NCI-H82 treated with DMSO at 0.1 percent for 48 hours (cell line): Measurements from ENCODE around the gene CLIC6.
"Not testable (repeated sequence)": the region's sequence is repeated elsewhere in the genome, so short reads cannot be mapped to it uniquely, and the experiment has no call there.

Source experiments
- DNase-seq: peaks from one replicate; lab custom pipeline; 2025; ENCODE audit not compliant: unreplicated experiment; lab: John Stamatoyannopoulos, UW

CLIC6 gene

DNA sequence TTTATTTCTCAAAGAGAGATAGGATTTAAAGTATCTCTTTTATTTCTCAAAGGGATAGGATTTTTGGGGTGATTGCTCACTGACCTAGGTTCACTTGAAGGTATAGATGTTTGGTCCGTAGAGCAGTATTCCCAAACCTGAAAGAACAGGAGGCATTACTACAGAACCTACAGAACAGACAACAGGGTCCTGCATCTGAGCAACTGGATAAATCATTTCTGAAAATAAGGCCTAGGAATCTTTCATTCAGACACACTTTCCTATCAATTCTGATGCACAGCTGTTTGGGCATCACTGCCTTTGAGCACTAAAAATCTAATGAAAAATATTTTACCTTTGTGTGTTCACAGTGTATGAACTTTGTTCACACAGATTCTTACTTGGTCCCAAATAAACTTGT is 17.2 kb upstream of the CLIC6 start:
- no peak for DNase-seq

- no peak for DNase-seq
These were observed 15.3 kb upstream of the CLIC6 start for GRCh38 chr21:34653522-34653921.

DNA sequence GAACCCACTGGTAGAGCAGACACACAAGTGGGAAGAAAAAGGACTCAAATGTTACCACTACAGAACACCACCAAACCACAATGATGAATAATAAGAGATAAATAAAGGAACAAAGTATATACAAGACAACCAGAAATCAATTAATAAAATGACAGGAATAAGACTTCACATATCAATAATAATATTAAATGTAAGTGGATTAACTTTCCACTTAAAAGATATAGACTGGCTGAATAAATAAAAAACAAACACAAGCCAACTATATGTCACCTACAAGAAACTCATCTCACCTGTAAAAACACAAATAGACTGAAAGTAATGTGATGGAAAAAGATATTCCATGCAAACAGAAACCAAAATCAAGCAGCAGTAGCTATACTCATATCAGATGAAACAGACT is 6.9 kb upstream of the CLIC6 start:
- DNase-seq = no peak

DNA sequence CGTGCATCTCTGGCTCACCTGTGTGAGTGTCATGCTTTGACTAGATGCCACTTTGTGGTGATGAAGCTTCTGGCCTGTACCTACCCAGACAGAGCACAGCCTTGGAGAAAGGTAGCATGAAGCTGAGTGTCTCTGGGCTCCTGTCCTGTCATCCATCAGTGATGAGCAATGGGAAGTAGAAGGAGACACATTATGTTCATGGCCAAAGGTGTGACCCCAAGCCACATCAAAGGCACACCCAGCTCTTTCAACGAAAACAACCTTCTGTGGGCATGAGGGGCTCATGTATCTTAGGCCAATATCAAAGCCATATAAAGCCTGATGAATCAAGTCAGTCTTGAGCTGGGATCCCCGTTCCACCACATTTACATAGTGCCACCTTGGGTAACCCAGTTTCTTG is 1.0 kb upstream of the CLIC6 start:
- no peak for DNase-seq

DNA sequence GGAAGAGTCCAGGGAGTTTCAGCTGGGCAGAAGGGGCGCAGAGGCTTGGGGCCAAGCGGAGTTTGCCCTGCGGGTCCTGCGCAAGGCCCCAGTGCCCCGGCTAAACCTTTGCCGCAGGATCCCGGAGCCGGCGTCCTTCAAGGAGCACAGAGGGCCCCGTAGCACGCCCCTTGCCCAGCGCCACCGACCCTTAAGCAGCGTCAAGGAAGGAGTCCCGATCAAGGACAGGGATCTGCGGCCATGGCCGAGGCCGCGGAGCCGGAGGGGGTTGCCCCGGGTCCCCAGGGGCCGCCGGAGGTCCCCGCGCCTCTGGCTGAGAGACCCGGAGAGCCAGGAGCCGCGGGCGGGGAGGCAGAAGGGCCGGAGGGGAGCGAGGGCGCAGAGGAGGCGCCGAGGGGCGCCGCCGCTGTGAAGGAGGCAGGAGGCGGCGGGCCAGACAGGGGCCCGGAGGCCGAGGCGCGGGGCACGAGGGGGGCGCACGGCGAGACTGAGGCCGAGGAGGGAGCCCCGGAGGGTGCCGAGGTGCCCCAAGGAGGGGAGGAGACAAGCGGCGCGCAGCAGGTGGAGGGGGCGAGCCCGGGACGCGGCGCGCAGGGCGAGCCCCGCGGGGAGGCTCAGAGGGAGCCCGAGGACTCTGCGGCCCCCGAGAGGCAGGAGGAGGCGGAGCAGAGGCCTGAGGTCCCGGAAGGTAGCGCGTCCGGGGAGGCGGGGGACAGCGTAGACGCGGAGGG is 520 bp downstream of the CLIC6 start:
- DNase-seq = no peak

DNA sequence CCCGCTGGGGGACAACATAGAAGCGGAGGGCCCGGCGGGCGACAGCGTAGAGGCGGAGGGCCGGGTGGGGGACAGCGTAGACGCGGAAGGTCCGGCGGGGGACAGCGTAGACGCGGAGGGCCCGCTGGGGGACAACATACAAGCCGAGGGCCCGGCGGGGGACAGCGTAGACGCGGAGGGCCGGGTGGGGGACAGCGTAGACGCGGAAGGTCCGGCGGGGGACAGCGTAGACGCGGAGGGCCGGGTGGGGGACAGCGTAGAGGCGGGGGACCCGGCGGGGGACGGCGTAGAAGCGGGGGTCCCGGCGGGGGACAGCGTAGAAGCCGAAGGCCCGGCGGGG is 1.1 kb downstream of the CLIC6 start:
- not testable (repeated sequence) for DNase-seq

DNA sequence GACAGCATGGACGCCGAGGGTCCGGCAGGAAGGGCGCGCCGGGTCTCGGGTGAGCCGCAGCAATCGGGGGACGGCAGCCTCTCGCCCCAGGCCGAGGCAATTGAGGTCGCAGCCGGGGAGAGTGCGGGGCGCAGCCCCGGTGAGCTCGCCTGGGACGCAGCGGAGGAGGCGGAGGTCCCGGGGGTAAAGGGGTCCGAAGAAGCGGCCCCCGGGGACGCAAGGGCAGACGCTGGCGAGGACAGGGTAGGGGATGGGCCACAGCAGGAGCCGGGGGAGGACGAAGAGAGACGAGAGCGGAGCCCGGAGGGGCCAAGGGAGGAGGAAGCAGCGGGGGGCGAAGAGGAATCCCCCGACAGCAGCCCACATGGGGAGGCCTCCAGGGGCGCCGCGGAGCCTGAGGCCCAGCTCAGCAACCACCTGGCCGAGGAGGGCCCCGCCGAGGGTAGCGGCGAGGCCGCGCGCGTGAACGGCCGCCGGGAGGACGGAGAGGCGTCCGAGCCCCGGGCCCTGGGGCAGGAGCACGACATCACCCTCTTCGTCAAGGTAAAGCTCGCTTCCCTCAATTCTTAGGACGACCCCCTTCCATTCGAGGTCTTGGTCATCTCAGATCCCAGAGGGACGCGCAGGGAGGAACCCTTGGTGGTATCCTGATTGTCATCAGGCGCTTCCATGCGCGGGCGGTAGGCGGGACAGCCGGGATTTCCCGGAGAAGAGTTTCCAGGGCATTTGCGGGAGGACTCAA is 1.6 kb downstream of the CLIC6 start:
- no peak for DNase-seq

GRCh38 chr21:34670962-34671348 is 2.2 kb downstream of the CLIC6 start:
- DNase-seq = no peak

DNA sequence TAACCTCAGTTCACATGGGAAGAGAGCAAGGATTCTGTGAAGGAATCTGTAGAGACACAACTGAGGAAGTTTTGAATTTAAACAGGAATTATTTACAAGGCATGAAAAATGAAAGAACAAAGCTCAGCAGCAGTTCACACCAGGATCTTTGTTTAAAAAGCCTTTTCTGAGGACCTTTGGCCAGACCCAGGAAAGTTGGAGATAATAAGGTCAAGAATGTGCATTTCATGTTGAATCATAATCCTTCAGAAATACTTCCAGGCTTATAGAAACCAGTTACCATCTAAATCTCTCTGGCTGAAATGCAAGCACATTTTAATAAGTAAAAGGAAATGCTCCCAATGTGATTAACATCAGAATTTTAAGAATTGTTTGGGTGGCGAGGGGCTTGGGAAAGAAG is 2.7 kb downstream of the CLIC6 start:
- DNase-seq = no peak

DNA sequence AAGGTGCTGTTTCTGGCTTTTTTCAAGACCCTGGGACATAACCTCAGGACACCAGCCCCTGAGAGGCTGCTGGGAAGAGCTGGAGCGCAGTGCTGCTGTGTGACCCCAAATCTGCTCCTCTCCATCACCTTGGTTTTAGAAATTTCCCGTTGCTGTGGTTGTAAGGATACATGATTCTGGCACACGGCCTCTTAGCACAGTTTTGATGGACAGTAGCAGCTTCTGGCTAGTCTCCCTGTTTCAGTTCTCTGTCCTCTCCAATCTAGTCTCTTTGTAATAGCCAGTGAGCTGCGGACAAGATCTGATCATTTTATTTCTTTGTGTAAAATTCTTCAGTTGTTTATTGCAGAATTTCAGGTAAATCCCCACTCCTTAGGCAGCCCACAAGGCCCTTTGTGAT is 3.1 kb downstream of the CLIC6 start:
- no peak for DNase-seq

- DNase-seq = no peak
These were observed 4.2 kb downstream of the CLIC6 start for GRCh38 chr21:34673006-34673405.

- DNase-seq = no peak
These were observed 5.7 kb downstream of the CLIC6 start for GRCh38 chr21:34674468-34674867.

DNA sequence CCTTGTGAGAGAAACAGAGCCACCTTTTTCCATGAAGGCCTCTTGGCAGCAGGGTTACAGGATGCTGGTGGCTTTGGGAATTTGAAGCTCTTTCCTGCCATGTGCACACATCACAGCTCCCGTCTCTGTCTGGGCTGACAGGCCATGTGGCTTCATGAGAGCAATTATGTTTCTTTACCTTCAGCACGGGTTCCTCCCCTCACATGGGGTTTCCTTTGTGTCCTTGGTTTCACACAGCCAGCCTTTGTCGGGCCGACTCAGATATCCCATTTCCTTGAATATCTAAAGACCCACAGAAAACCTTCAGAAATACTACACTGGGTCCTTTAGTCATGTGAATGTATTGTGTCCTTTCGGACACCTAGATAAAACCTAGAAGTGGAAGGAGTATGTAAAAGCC is 7.1 kb downstream of the CLIC6 start:
- no peak for DNase-seq

- no peak for DNase-seq
These were observed 10.3 kb downstream of the CLIC6 start for GRCh38 chr21:34679051-34679450.

DNA sequence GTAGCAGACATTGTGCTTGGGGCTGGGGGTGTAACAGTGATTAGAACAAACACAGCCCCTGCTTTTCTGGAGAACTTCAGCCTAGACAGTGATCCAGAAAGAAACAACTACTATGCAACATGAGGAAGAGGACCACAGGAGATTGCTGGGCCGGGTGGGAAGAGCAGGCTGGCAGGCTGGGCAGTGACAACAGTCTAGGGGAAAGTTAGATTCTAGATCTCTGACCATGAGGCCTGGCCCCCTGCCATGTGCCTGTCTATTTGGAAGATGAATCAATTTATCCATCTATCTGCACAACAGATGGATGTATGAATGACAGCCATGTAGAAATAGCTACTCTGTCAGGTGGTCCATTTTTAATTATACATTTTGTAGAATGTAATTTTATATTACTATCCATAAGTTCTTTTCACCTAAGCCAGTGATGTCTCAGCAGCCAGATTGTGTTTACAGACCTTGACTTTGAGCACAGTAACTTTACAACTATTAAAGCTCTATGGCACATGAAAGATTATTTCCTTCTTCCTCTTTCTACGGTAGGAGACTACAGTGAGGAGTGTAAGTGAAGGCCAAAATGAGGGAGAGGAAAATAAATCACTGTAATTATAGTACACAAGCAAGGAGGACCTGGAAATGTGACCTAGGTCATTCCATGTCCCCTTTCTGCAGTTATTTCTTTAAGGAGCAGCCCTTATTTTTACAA is 15.5 kb downstream of the CLIC6 start:
- no peak for DNase-seq

DNA sequence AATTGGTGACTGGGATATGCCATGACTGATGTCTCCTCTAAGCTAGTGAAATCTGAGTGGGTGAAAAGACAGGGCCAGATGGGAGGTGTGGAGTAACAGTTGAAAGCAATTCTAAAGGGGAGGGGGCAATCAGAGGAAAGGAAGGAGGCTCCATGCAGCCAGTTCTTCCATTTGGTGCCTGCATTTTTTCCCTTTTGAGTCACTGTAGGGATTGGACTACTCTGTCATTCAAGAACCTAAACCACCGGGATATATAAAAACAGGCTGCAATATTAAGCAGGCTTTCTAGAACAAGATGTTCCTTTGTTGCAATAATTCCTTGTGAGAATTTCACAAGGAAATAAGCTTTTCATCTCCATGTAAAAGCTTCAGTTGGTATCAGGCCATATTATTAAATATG is 18.3 kb downstream of the CLIC6 start:
- DNase-seq = no peak

- no peak for DNase-seq
These were observed 19.0 kb downstream of the CLIC6 start for GRCh38 chr21:34687745-34688144.

DNA sequence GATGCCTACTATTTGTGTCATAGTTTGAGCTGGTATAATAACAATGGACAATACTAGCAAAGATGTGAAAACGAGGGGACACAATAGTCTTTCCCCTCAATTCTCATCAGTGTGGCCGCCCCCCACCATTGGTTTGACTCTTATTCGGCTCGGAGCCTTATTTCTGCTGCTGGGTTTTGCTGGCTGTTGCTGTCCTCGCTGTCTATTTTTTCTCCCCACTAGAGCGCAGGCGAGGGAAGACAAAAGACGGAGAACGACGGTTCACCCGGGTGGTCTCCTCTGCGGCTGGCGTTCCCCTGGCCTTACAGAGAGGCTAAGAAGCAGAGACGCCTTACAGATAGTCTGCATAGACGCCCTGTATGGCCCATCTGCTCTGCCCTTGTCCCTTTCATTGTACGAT is 19.4 kb downstream of the CLIC6 start:
- DNase-seq = peak; percentile 2

- DNase-seq = no peak
These were observed 19.9 kb downstream of the CLIC6 start for GRCh38 chr21:34688715-34689114.

DNA sequence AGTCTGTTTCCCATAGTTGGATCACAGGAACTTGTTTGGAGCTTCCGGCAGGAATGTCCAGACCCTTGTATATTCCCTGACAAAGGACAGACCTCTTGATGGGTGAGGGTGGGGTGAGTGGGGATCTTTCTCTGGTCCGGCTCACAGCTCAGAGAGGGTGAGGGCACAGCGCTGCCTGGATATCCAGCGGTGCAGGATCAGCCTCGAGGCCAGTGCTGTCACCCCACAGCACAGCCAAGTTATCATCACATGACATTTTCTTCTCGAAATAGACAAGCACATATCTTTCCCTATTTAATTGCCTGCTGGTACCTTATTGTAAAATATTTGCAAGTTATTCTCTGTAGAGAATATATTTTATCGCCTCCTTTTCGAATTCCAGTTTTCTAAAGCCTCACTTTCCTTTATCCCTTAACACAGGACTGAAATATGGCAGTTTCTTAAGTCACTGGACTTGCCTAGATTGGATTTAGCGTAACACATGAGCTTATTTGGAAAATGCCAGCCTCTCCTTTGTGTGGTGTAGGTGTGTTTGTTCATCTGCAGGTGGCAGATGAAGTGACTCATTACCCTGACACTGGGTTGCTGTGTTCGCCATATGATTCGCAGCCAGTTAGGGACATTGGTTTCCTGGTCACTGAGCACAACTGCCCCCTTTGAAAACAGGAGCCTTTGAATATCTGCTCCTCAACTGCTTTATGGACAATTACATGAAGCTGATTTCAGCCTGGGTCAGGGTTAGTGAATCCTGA is 21.4 kb downstream of the CLIC6 start:
- no peak for DNase-seq

- no peak for DNase-seq
These were observed 22.0 kb downstream of the CLIC6 start for GRCh38 chr21:34690793-34691175.
